NCI-H510A (cell line): ENCODE data around the gene DNAJC15.

ENCODE experiments used
- DNase-seq: peaks from one replicate; lab custom pipeline; 2025; lab: John Stamatoyannopoulos, UW

The DNAJC15 gene

DNA sequence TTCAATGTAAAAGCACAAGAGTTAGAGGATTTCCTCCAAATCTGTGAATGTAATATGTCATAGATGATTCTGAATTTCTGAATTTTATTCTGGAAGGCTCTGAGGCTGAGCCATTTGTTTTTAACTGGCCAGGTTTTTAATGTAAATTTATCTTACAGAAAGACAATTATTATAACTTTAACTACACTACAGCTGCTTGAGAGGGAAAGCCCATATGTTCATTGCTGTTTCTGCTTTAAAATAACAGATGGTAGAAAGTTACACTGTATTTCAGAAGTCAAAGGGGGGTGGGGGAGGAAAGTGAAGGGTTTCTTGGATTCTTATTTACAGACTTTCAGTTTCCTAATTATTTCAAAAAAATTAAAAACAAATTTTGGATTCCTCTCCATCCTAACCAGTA, 62.8 kb downstream of the DNAJC15 start:
- no peak for DNase-seq

DNA sequence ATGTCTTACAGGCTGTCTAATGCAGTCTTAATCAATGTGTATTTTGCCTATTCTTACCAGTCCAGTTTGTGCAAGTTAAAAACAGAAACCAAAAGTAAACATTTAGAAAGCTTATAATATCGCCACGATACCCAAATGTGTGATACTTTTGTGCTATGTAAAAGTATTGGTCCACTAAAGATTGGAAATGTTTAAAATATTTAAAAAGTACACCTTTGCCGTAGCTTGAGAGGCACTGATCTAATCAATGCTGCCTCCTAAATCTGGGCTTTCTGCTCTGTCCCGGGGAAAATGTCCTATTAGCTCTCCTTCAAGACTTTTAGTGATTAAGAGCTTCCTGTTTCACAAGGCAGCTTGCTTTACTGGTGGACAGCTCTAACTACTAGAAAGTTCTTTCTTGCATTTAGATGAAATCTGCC, 64.7 kb downstream of the DNAJC15 start:
- no peak for DNase-seq

DNA sequence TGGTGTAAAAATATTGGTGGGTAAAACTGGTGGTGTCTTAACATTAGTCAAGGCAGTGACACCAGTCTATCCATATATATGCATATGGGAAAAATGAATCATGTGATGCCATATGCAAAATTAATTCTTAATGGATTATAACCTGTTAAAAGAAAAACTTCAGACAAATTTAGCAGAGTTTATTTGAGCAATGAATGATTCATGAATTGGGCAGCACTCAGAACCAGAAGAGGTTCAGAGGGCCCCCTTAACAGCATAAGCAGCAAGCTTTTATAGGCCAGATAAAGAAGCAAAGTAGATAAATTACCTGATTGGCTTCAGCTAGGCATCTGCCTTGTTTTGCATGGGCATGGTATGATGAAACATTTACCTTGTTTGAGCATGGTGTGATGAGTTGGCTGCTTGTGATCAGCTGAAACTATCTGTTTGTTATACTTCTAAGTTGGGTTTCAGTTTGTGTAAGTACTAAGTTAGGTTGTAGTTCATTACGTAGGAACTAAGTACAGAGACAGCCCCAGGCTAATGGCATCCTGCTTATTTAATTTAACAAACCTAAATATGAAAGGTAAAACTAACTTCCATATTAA, 66.6 kb downstream of the DNAJC15 start:
- no peak for DNase-seq

DNA sequence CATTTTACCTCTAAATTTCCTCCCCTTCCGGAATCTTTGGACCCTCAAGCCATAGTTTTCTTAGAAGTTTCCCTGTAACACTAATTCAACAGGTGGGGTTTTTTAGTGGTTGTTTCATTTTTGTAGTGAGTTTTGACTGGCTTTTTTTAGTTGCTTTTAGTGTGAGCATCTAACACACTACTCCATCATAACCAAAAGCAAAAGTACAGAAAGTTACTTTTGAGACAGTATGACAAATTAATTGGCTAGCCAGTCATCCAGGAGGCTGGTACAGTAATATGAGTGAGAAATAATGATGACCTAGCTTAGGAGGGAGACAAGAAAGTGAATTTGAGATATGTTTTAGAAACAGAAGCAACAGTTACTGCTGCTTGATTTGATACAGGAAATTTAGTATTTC, 71.5 kb downstream of the DNAJC15 start:
- DNase-seq: no peak

DNA sequence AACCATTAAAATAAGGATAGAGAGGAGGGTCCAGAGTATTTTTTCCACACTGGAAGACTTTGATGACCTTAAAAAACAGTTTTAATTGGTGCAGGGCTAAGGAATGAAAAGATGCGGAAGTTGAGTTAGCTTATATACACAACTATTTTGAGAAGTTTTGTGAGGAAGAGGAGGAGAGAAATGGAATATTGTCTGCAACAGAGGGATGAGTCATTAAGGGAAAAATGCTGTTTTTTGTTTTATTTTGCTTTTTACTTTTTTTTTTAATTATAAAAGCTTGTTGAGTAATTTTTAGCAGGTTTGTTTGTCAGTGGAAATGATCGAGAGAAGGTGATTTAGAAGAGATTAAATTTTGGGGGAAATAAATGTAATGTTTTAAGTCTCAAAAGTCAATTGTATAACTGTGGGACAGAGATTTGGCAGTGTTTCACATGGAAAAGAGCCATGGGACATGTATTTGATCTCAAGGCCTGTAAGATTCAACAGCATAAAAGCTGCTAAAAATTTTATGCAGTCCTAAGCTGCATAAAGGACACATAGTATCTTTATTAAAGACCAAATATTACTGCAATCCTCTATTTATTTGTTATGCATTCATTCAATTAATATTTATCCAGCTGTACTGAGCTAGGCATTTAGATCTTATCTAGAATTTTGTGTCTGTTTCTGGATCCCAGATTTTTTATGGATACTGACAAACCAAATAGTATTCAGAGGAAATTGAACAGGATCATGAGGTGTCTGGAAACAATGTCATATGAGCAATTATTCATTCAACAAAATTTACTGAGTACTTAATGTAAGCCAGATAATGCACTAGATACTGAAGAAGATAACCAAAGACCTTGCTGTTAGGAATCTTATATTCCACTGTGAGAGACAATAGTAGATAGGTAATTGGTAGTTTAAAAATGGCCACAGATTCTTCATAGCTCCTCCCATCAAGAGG, 72.7 kb downstream of the DNAJC15 start:
- DNase-seq: no peak

DNA sequence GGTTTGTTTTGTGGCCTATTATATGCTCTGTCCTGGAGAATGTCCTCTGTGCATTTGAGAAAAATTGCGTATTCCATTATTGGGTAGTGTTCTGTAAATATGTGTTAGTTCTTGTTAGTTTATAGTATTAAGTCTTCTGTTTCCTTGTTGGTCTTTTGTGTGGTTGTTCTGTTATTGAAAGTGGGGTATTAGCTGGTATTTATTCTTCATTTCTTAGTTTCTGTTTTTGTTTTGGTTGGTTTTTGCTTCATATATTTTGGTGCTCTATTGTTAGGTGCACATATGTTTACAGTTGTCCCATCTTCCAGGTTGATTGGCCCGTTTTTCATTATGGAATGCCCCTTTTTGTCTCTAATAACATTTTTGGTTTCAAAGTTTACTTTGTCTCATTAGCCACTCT, 77.3 kb downstream of the DNAJC15 start:
- no peak for DNase-seq

DNA sequence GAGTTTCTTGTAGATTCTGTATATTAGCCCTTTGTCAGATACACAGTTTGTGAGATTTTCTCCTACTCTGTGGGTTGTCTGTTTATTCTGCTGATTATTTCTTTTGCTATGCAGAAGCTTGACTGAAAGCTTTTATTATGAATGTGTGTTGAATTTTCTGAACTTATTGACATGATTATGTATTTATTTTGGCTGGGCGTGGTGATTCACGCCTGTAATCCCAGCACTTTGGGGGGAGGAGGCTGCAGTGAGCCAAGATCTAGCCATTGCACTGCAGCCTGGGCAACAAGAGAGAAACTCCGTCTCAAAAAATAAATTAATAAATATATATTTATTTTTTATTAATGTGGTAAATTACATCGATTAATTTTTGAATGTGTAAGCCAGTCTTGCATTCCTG, 78.9 kb downstream of the DNAJC15 start:
- no peak for DNase-seq

DNA sequence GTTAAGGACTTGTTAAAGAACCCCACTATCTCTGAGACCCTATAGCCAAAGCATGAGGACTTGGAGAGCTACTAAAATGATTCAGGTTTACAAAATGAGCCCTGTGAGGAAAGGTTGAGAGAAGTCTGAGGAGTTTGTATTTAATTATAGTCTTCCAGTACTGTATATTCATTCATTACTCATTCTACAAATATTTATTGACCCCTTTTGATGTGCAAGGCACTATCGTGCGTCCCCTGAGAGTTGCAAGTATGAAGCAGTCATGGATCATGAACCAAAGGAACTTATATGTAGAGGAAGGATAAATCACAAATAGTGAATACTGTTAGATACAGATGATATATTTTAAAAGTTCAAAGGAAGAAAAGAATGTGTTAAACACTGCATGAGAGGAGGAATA, 84.4 kb downstream of the DNAJC15 start:
- DNase-seq: no peak

DNA sequence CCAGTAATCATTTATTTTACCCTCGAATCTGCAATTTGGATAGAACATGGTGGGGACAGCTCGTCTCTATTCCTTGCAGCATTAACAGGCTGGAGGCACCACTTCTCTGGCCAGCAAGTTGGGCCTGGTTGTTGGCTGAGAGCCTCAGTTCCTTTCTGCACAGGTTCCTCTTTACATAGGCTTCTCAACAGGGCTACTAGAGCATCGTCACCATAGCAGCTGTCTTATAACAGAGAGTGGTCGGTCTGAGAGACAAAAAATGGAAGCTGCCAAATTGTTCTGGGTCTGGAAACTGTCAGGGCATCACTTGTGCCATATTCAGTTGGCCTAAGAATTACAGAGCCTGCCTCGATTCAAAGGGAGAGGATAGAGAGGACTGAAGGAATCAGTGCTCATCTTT, 86.7 kb downstream of the DNAJC15 start:
- DNase-seq: no peak

DNA sequence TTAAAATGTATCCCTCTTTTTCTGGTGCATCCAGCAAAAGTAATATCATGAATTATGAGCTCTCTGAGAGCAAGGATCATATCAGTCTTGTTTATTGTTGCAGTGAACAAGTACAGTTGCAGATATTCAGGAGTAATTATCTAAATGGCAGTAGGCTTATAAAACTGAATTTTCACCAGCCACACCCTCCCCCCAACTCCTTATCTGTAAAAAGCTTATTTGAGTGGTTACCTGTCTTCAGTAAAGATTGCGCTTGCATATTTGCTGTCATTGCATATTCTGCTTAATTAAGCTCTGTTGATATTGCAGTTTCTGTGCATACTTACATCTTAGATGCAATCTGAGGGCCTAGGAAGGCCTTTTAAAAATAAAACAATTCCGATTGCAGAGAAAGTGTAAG, 87.3 kb downstream of the DNAJC15 start:
- DNase-seq: no peak

DNA sequence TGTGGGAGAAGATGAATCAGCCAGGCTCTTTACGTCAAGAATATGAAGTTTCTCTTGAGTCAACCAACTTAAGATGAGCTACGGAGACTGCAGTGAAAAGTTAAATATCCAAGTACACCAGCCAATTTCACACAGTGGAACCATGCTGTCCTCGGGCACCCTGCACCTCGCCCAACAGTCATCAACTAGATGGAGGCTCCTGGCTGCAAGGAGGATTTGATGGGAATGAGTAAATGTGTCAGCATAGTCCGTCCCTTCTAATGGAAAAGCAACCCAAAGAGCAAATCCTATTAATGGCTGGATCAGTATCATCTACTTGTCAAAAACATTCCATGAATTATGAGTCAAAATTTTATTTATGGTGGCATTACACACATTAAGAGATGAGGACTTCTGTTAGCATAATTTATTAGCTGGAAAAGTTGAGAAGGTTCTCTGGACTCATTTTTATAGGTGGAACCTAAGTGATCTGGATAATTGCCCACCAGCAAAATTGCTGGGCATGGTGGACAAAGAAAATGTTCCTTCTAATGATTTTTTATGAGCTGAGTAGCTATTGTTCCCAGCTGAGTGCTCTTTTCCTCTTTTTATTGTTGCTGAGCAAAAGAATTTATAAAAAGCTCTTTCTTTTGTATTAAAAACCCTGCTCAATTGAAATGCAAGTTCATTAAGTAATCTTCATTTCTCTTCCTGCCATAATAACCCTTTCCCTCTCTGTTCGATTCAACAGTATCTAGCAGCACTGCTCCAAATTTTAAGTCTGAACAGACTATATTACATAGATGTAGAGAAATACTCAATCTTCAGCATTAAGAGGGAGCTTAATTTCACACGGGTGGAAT, 88.4 kb downstream of the DNAJC15 start:
- no peak for DNase-seq

DNA sequence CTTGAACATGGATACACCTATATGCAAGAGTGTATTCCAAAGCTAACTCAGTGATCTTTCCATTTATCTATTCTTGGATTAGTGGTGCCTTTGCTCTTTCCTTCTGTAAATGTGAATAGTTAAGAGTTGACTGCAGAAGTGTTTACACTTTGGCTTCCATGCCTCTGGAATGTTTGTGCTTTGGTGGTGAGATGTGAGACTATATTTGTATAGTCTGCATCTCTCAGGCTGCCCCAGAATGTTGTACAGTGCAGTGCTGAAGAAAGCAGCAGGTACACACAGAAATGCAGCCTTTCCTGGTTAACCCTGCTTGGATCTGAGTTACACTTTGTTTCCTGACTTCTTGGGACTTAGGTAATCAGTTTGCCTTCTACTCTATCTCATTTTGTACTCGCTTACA, 90.2 kb downstream of the DNAJC15 start:
- no peak for DNase-seq

DNA sequence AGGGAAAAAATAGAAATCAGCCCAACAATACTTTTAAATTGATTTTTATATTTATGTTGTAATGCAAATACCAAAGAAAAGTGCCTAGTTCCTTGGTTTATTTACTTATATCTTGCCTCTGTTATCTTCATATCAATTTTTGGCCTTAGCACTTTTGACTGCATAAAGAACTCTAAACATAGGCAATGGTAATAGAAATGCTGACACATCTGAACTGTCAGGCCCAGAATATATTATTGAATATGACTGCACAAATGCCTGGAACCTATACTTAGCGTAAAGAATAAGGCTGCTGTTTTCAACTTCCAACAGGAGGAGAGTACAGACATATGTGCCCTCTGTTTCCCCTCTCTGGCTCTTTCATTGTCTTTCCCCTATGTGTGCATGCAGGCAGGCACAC, 91.1 kb downstream of the DNAJC15 start:
- no peak for DNase-seq

DNA sequence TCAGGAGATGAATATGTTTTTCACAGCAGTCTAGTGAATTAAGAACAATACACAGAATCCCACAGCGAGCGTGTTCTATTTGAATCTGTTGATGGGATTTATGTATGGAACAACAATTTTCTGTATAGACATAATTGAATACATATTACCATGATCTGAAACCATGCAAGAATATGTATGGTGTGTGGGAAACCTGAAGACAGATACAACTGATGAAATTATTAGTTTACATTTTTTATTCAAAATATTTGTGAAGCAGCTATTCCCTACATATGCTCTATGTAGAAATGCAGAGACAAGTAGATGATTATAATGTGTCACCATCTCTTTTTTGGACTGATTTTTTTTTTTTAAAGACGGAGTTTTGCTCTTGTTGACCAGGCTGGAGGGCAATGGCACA, 91.8 kb downstream of the DNAJC15 start:
- no peak for DNase-seq

DNA sequence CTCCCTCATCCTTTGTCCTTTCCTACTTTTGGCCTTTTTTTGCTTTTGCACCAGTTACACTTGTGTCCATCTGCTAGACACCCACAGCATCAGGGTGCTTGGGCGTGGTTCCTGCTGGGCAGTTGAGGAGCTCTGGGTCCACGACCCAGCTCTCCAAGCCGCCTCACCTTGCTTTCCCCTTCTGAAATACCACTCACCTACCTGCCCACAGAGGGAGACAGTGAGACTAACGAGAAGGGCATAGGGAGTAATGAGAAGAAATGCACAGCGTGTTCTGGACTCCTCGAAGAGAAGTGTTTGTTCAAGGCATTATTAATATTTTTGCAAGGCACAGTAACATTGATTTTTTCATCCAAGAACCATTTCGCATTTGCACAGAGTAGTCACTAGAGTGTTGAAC, 92.9 kb downstream of the DNAJC15 start:
- DNase-seq: no peak

DNA sequence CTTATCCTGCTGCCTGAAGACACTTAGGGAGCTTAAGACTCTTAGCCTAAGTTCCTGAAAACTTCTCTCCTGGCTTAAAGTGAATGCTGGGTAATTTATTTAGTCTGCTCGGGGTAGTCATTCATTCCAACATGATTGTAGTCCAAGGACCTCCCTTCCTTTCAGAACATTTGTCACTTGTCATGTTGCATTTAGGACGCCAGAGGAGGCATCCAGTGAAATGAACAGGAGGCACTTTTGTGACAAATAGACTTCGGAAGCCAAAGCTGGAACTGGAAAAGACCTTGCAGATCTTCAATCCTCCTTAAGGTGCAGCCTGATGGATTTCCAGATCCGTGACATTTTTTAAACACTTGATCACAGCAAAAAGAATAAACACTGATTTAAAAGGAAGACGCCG, 95.1 kb downstream of the DNAJC15 start:
- no peak for DNase-seq

DNA sequence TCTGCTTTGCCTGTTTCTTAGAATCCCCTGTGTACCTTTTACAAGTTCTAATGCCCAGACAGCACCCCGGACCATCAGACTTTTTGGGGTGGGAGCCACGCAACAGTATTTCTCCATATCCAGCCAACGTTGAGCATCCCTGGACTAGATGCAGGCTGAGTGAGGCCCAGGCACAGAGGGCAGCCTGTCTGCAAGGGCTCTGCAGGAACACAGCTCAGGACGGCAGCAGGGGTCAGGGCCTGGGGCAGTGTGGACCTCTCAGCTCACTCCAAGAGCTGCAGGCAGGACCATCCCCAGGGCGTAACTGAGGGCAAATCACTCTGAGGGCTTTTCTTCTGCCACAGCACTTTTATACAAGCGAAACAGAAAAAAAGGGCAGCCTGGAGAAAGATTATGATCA, 95.8 kb downstream of the DNAJC15 start:
- no peak for DNase-seq

DNA sequence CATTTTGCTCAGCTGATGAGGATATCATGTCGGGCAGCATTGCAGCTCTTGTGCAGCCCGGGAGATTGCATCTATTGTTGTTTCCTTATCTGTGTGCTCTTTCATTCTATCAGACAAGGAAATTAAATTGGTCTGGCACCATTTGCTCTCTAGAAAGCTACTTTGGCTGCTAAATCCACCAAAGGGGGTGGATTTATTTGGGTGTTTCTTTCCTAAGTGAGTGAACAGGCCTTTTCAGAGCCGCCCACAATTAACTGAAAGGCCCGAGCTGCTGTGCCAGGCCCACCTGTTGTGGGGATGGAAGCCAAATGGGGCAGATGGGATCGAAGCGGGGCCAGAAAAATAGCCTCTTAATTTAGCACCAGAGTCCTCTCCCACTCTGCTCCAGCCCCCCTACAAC, 99.4 kb downstream of the DNAJC15 start:
- no peak for DNase-seq

DNA sequence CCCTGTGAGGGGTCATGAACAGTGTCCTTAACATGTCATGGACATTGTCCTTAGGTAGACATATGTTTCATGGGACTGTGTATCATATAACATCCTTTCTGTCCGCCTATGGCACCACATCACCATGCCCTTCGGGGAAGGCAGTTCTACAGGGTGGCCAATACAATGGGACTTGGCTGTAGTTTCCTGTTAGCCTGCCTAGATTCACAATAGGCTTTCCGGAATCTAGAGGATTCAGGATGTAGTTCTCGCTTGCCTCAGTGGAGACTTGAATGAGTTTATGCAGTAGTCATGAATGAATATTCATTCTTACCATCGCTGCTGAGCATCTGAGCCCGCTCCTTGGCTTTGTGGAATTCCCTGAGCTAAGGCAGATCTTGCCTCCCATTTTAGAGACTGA, 100.5 kb downstream of the DNAJC15 start:
- no peak for DNase-seq

DNA sequence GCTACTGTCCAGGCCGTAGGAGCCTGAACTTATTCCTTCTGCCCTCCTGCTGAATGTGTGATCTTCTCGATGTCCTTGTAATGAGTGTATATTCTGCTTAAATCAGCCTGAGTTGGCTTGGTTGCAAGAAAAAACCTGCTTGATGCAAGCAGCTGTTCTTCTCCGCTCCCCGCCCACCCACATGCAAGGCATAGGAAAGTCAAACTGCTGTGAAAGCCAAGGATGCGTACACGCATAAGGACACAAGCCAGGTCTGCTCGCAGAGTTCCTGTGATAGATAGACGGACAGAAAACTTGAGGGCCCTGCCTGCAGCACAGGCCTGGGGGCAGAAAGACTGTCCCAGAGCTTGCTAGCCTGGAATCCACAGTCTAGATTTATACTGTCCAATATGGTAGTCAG, 101.1 kb downstream of the DNAJC15 start:
- DNase-seq: no peak

DNA sequence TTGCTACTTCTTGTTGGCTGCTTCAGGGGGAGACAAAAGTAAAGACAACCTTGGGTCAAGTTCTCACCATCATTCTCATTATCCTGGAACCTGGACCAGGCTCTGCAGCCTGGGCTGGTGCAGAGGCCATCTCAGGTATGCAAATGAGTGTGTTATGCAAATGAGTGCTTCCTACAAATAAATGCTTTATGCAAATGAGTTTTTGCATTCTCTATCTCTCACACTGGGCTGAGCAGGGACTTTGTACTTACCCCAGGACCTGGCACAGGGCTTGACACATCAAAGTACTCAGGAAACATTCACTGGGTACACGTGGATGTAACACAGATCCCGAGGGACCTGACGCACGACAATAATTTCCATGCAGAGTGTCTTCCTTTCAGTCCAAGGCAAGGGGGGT, 103.0 kb downstream of the DNAJC15 start:
- DNase-seq: no peak

DNA sequence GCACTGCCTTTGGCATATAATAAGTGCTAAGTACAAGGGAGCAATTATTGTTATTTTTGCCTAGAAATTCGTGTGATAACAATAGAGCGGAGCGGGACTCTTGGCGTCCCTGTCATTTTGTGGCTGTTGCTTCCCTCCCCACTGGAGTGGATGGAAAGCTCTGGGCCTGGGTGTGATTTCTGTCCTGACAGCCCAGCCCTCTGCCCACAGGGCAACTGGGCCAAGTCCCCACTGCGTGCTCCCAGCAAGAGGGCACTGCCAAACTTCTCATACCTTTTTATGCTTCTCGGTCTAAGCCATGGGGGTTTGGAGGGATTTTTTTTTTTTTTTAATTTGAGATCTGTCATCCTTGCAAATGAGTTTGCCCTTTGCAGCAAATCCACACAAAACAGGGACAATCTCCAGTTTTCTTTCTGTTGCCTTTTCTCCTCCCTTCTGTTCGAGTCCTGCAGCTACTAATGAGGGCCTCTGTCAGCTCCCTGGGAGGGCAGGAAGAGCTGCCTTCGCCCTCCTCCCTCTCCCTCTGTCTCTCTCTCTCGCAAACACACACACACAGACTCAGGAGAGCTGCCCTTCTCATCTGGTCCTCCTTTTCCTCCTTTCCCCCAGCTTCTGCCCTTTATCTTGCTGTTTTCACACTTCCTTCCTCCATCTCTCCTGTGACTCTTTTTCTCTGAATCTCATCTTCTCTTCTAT, 103.9 kb downstream of the DNAJC15 start:
- DNase-seq: no peak
